Liver (tissue), 3 donors: ENCODE data around the gene PRKAR1B.

Source experiments
- EGR1 ChIP-seq, 2 donors: IDR thresholded peaks; 2 replicates each; pipeline ENCODE4 v1.6.1; 2016 to 2018; ENCODE audit warnings: antibody characterized with exemption in 2 of 2, low read depth in 2 of 2
- FOXA1 ChIP-seq: IDR thresholded peaks from 2 replicates; pipeline ENCODE4 v1.6.1; 2016; ENCODE audit warnings: antibody characterized with exemption
- GABPA ChIP-seq, 2 donors: IDR thresholded peaks in 1 of 2; conservative IDR thresholded peaks in 1 of 2; 2 replicates each; pipeline ENCODE4 v1.6.1; 2016; ENCODE audit warnings: antibody characterized with exemption in 2 of 2, mild to moderate bottlenecking in 1 of 2, moderate library complexity in 1 of 2
- JUND ChIP-seq, 2 donors: IDR thresholded peaks; 2 replicates each; pipeline ENCODE4 v1.6.1; 2016; ENCODE audit warnings: antibody characterized with exemption in 2 of 2
- MAX ChIP-seq: IDR thresholded peaks from 2 replicates; pipeline ENCODE4 v1.6.1; 2016; ENCODE audit warnings: antibody characterized with exemption
- RAD21 ChIP-seq, 2 donors: IDR thresholded peaks; 2 replicates each; pipeline ENCODE4 v1.6.1; 2016; ENCODE audit warnings: antibody characterized with exemption in 2 of 2, mild to moderate bottlenecking in 2 of 2
- SP1 ChIP-seq: IDR thresholded peaks from 2 replicates; pipeline ENCODE4 v1.6.1; 2018; ENCODE audit warnings: antibody characterized with exemption, mild to moderate bottlenecking
- TAF1 ChIP-seq: conservative IDR thresholded peaks from 2 replicates; pipeline ENCODE4 v1.6.1; 2016; ENCODE audit warnings: antibody characterized with exemption, mild to moderate bottlenecking
- YY1 ChIP-seq: IDR thresholded peaks from 2 replicates; pipeline ENCODE4 v1.6.1; 2016; ENCODE audit warnings: antibody characterized with exemption, mild to moderate bottlenecking
- ZBTB33 ChIP-seq: IDR thresholded peaks from 2 replicates; pipeline ENCODE4 v1.6.1; 2016; ENCODE audit warnings: antibody characterized with exemption
- TF ChIP-seq, protein P1 (sequence below): fragments of 150-350 bp; IDR thresholded peaks from 2 replicates; pipeline ENCODE4 v1.5.1; 2017; ENCODE audit warnings: improper control_type of control experiment, low read depth, low read length; ENCODE audit not compliant: missing input control
- TF ChIP-seq, protein P2 (sequence below): IDR thresholded peaks from 2 replicates; pipeline ENCODE4 v1.6.1; 2016; ENCODE audit warnings: antibody characterized with exemption, mild to moderate bottlenecking
- TF ChIP-seq, protein P3 (sequence below): IDR thresholded peaks from 2 replicates; pipeline ENCODE4 v1.6.1; 2016; ENCODE audit warnings: antibody characterized with exemption
- donor health status: healthy.
- donor health status: healthy.

DNA sequence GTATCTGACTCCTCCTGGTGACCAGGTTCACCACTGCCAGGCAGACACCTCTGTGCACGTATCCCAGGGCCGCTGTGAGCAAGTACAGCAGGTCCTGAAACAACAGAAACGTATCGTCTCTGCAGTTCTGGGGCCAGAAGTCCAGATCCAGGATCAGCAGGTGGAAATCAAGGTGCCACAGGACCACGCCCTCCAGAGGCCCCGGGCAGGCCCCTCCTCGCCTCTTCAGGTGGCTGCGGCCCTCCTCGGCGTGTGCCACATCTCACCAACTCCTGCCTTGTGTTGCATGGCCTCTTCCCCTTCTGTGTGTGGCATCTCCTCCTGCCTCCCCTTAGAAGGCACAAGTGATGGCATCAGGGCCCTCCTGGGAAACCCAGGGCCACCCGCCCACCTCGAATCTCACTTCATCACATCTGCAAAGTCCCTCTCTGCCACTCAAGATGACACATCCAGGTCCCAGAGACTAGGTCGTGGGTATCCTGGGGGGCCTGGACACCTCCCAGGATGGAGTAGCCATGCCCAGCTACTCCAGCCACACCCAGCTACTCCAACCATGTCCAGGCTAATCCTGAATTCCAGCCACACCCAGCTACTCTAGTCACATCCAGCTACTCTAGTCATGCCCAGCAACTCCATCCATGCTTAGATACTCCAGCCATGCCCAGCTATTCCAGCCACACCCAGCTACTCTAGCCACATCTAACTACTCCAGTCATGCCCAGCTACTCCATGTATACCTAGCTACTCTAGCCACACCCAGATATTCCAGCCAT, 53.2 kb downstream of the PRKAR1B start:
- TF ChIP-seq GABPA (IDR thresholded peaks at IDR 0.05 in 1 of 2, conservative IDR thresholded peaks at IDR 0.05 in 1 of 2) (no peak), MAX (no peak), EGR1 (IDR thresholded peaks at IDR 0.05; ENCODE audit: low read depth in 2 of 2) (no peak), RAD21 (IDR thresholded peaks at IDR 0.05) (no peak), JUND (IDR thresholded peaks at IDR 0.05) (no peak), YY1 (no peak), ZBTB33 (no peak), FOXA1 (no peak), SP1 (no peak), TAF1 (no peak)
- TF ChIP-seq, protein P1, sequence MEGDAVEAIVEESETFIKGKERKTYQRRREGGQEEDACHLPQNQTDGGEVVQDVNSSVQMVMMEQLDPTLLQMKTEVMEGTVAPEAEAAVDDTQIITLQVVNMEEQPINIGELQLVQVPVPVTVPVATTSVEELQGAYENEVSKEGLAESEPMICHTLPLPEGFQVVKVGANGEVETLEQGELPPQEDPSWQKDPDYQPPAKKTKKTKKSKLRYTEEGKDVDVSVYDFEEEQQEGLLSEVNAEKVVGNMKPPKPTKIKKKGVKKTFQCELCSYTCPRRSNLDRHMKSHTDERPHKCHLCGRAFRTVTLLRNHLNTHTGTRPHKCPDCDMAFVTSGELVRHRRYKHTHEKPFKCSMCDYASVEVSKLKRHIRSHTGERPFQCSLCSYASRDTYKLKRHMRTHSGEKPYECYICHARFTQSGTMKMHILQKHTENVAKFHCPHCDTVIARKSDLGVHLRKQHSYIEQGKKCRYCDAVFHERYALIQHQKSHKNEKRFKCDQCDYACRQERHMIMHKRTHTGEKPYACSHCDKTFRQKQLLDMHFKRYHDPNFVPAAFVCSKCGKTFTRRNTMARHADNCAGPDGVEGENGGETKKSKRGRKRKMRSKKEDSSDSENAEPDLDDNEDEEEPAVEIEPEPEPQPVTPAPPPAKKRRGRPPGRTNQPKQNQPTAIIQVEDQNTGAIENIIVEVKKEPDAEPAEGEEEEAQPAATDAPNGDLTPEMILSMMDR, result no peak
- TF ChIP-seq, protein P2, sequence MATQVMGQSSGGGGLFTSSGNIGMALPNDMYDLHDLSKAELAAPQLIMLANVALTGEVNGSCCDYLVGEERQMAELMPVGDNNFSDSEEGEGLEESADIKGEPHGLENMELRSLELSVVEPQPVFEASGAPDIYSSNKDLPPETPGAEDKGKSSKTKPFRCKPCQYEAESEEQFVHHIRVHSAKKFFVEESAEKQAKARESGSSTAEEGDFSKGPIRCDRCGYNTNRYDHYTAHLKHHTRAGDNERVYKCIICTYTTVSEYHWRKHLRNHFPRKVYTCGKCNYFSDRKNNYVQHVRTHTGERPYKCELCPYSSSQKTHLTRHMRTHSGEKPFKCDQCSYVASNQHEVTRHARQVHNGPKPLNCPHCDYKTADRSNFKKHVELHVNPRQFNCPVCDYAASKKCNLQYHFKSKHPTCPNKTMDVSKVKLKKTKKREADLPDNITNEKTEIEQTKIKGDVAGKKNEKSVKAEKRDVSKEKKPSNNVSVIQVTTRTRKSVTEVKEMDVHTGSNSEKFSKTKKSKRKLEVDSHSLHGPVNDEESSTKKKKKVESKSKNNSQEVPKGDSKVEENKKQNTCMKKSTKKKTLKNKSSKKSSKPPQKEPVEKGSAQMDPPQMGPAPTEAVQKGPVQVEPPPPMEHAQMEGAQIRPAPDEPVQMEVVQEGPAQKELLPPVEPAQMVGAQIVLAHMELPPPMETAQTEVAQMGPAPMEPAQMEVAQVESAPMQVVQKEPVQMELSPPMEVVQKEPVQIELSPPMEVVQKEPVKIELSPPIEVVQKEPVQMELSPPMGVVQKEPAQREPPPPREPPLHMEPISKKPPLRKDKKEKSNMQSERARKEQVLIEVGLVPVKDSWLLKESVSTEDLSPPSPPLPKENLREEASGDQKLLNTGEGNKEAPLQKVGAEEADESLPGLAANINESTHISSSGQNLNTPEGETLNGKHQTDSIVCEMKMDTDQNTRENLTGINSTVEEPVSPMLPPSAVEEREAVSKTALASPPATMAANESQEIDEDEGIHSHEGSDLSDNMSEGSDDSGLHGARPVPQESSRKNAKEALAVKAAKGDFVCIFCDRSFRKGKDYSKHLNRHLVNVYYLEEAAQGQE, result no peak
- TF ChIP-seq, protein P3, sequence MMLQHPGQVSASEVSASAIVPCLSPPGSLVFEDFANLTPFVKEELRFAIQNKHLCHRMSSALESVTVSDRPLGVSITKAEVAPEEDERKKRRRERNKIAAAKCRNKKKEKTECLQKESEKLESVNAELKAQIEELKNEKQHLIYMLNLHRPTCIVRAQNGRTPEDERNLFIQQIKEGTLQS, result no peak
